PFSK-1 (cell line): Measurements from ENCODE around the gene NFIB.

Experiments used
- FOXP2 ChIP-seq: optimal IDR thresholded peaks from 2 replicates; pipeline ENCODE3; 2011; ENCODE audit warnings: borderline replicate concordance, control low read depth, inconsistent platforms; ENCODE audit not compliant: insufficient read depth; ENCODE audit errors: extremely low read length, extremely low read depth
- POLR2AphosphoS5 ChIP-seq: IDR thresholded peaks from 2 replicates; pipeline ENCODE4 v1.6.1; 2012; ENCODE audit warnings: low read depth, mild to moderate bottlenecking, control low read depth, low read length, moderate library complexity
- REST ChIP-seq, 2 experiments: IDR thresholded peaks; 2 replicates each; pipeline versions ENCODE4 v1.6.1 to v1.8.0; 2011 to 2012; ENCODE audit warnings: low read depth in 2 of 2, low read length in 2 of 2, control low read depth in 1 of 2, inconsistent platforms in 1 of 2, mild to moderate bottlenecking in 1 of 2, moderate library complexity in 1 of 2; ENCODE audit not compliant: insufficient read depth in 1 of 2
- SIN3A ChIP-seq: IDR thresholded peaks from 2 replicates; pipeline ENCODE4 v1.6.1; 2012; ENCODE audit warnings: mild to moderate bottlenecking, low read length, moderate library complexity, borderline replicate concordance; ENCODE audit not compliant: insufficient read depth
- TAF1 ChIP-seq: IDR thresholded peaks from 2 replicates; pipeline ENCODE4 v1.6.1; 2012; ENCODE audit warnings: low read length, control low read depth, borderline replicate concordance; ENCODE audit not compliant: insufficient read depth

The NFIB gene

GRCh38 chr9:14212697-14213420 lies 101.1 kb downstream of the NFIB start:
- TF ChIP-seq TAF1 = no peak
- no peak for TF ChIP-seq FOXP2
- no peak for TF ChIP-seq SIN3A
- no peak for TF ChIP-seq REST (IDR thresholded peaks at IDR 0.05; ENCODE audit: insufficient read depth in 1 of 2, low read depth in 2 of 2, low read length in 2 of 2)
- TF ChIP-seq POLR2AphosphoS5 = no peak

- TF ChIP-seq REST (IDR thresholded peaks at IDR 0.05; ENCODE audit: insufficient read depth in 1 of 2, low read depth in 2 of 2, low read length in 2 of 2) = no peak
- no peak for TF ChIP-seq FOXP2
- no peak for TF ChIP-seq SIN3A
- TF ChIP-seq POLR2AphosphoS5 = no peak
- TF ChIP-seq TAF1 = no peak
Observed at GRCh38 chr9:14212077-14212476, 101.9 kb downstream of the NFIB start.

GRCh38 chr9:14211564-14211963 lies 102.4 kb downstream of the NFIB start:
- TF ChIP-seq SIN3A = no peak
- no peak for TF ChIP-seq TAF1
- no peak for TF ChIP-seq POLR2AphosphoS5
- no peak for TF ChIP-seq FOXP2
- TF ChIP-seq REST (IDR thresholded peaks at IDR 0.05; ENCODE audit: insufficient read depth in 1 of 2, low read depth in 2 of 2, low read length in 2 of 2) = no peak

- no peak for TF ChIP-seq FOXP2
- TF ChIP-seq POLR2AphosphoS5 = no peak
- no peak for TF ChIP-seq SIN3A
- no peak for TF ChIP-seq TAF1
- TF ChIP-seq REST (IDR thresholded peaks at IDR 0.05; ENCODE audit: insufficient read depth in 1 of 2, low read depth in 2 of 2, low read length in 2 of 2) = no peak
Observed at GRCh38 chr9:14210428-14210827, 103.5 kb downstream of the NFIB start.
